Esophagus squamous epithelium (tissue), 5 donors: ENCODE results near the gene PHF23. TPM values are rescaled to one million over a fixed set of nuclear protein-coding genes. Genes with fewer than 3 reads are reported as not detected.
A peak's percentile ranks its signal among the peaks of the same experiment; 100 is the strongest.

Source experiments
- DNase-seq: peaks from one replicate; lab custom pipeline; 2025; lab: John Stamatoyannopoulos, UW
- H3K27ac ChIP-seq, 4 donors: fragments of 200-600 bp; sonication (generic); one replicate each; pipeline ENCODE4 v1.5.1; 2016 to 2019; ENCODE audit warnings: mild to moderate bottlenecking in 1 of 4
- H3K27me3 ChIP-seq, 4 donors: fragments of 200-600 bp; sonication (generic); 1 replicate in 3 of 4; 2 replicates in 1 of 4; pipeline versions ENCODE4 v1.5.1 to v1.6.0; 2017 to 2021; ENCODE audit warnings: antibody characterized with exemption in 1 of 4
- H3K36me3 ChIP-seq, 3 donors: fragments of 200-600 bp; sonication (generic); one replicate each; pipeline ENCODE4 v1.5.1; 2016 to 2019
- H3K4me1 ChIP-seq, 3 donors: fragments of 200-600 bp; sonication (generic); one replicate each; pipeline ENCODE4 v1.5.1; 2017 to 2019
- H3K4me3 ChIP-seq, 4 donors: fragments of 200-600 bp; sonication (generic); 1 replicate in 3 of 4; 2 replicates in 1 of 4; pipeline ENCODE4 v1.5.1; 2016 to 2019; ENCODE audit warnings: mild to moderate bottlenecking in 2 of 4, moderate library complexity in 1 of 4
- H3K9me3 ChIP-seq, 3 donors: fragments of 200-600 bp; sonication (generic); one replicate each; pipeline ENCODE4 v1.5.1; 2016 to 2019
- POLR2A ChIP-seq, 4 donors: fragments of 450-650 bp; IDR thresholded peaks; one replicate each; pipeline ENCODE4 v1.6.1; 2017; ENCODE audit warnings: antibody characterized with exemption in 4 of 4, mild to moderate bottlenecking in 4 of 4, moderate library complexity in 3 of 4
- WGBS, 2 donors: methylation state at CpG; one replicate each; pipeline ENCODE4 v1.1.5; 2018; 5-methylcytosine and 5-hydroxymethylcytosine counted together
- intact Hi-C: fragments of 100-400 bp; cut with DNase I; formaldehyde crosslinking; loops from one replicate; pipeline ENCODE4 v1.15.0; 2022
- total RNA-seq, 4 donors: library from RNA; depleted of rRNA; stranded (reverse); fragments of >200 nt; gene quantifications; one replicate each; pipeline ENCODE4 v1.1.0, GENCODE V29; 2016
- TF ChIP-seq, protein P1 (sequence below), 6 experiments: fragments of 450-650 bp in 4 of 6; fragments of 200-600 bp in 2 of 6; sonication (generic) in 2 of 6; IDR thresholded peaks; one replicate each; pipeline ENCODE4 v1.5.1; 2016 to 2019; ENCODE audit warnings: antibody characterized with exemption in 6 of 6, mild to moderate bottlenecking in 4 of 6, moderate library complexity in 4 of 6
- donor health status: DM: yes; HTN: yes; CAD: no.

The PHF23 gene
- total RNA-seq, 4 donors from 2014 or later, result 24.7 to 30.6 (median 27.0) TPM

DNA sequence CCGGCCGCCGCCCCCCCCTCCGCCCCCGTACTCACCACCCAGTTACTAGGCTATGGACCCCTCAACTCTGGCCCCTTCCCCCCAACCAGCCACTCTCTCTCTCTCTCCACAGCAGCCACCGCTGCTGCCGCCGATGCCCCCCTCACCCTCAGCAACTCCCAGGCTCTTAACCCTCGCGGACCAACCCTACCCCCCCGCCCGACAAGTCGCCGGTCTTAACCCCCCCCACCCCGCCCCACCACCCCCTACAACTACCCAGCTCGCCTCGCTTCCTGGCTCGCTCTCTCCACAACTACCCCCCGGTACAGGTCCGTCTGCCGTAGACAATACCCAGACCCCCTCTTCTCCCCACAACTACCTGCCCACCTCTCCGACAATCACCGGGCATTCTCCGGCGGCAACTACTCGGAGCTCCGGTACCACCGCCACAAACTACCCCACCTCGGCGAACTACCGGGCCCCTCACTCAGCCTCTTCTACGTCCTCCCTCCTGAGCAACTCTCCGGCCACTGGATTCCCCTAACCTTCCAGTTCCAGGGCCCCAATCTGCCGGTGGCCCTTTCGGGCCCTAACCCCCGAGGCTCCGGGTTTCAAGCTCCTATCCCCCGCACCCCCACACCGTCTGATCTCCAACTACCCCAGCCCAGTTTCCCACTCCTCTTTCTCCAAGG is 702 bp downstream of the PHF23 start:
- Histone ChIP-seq H3K4me3 (peak overlapping the region; percentile 97 to 99 (median 99)), H3K36me3 (peaks cover 12 to 37% (median 14%) of the 10 kb centered on the region in 3 donors), H3K27ac (peak overlapping the region; percentile 97 to 98 (median 98)), H3K27me3 (no peaks in the 10 kb centered on the region), H3K4me1 (peaks cover 40 to 65% (median 47%) of the 10 kb centered on the region in 3 donors), H3K9me3 (no peaks in the 10 kb centered on the region)
- WGBS, 2 donors, result 1 to 2% methylated on average over 20 to 31 of the region's 39 CpGs
- DNase-seq, result no peak
- intact Hi-C loops, result no loop called here
- TF ChIP-seq, protein P1, sequence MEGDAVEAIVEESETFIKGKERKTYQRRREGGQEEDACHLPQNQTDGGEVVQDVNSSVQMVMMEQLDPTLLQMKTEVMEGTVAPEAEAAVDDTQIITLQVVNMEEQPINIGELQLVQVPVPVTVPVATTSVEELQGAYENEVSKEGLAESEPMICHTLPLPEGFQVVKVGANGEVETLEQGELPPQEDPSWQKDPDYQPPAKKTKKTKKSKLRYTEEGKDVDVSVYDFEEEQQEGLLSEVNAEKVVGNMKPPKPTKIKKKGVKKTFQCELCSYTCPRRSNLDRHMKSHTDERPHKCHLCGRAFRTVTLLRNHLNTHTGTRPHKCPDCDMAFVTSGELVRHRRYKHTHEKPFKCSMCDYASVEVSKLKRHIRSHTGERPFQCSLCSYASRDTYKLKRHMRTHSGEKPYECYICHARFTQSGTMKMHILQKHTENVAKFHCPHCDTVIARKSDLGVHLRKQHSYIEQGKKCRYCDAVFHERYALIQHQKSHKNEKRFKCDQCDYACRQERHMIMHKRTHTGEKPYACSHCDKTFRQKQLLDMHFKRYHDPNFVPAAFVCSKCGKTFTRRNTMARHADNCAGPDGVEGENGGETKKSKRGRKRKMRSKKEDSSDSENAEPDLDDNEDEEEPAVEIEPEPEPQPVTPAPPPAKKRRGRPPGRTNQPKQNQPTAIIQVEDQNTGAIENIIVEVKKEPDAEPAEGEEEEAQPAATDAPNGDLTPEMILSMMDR (IDR thresholded peaks at IDR 0.05), result no peak
- TF ChIP-seq POLR2A (IDR thresholded peaks at IDR 0.05), result no peak

DNA sequence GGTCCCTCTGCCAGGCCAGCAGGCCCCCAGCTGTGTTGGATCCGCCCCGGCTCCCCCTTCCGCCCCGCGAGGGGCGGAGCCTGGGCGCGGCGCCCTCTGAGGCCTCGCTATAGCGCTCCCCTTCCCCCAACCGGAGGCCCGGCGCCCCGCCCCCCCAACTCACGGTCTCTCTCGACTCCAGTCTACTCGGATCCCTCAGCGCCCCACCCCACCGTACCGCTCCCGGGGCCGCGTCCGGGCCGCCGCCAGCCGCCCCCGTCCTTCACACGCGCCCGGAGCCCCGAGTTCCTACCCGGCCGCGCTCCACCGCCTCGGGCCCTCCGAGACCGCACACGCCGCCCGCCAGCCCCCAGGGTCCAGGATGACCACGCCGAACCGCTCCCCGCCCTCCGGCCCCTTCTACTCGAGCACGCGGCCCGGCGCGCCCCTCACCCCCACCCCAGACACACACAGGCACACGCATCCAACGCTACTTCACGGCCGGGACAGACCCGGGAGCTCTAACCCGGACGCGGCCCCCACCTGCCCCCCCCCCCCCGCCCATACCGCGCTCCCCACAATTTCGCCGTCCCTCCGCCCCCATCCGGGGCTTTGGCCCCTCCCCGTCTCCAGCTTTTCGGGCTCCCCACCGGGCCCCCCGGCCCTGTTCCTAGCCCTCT is 1.4 kb downstream of the PHF23 start:
- intact Hi-C loops, result no loop called here
- DNase-seq, result no peak
- peak overlapping the region; percentile 97 to 99 (median 99) for H3K4me3 ChIP-seq
- H3K4me1 ChIP-seq, result peaks cover 44 to 66% (median 46%) of the 10 kb centered on the region in 3 donors
- WGBS, 2 donors, result 0 to 1% methylated on average over 5 to 10 of the region's 73 CpGs
- H3K27ac ChIP-seq, result peak overlapping the region; percentile 97 to 98 (median 98)
- no peaks in the 10 kb centered on the region for H3K27me3 ChIP-seq
- TF ChIP-seq, protein P1 (IDR thresholded peaks at IDR 0.05), result no peak
- TF ChIP-seq POLR2A (IDR thresholded peaks at IDR 0.05), result peak in 1 of 4 donors; percentile 42
- H3K36me3 ChIP-seq, result peaks cover 12 to 37% (median 14%) of the 10 kb centered on the region in 3 donors
- no peaks in the 10 kb centered on the region for H3K9me3 ChIP-seq

DNA sequence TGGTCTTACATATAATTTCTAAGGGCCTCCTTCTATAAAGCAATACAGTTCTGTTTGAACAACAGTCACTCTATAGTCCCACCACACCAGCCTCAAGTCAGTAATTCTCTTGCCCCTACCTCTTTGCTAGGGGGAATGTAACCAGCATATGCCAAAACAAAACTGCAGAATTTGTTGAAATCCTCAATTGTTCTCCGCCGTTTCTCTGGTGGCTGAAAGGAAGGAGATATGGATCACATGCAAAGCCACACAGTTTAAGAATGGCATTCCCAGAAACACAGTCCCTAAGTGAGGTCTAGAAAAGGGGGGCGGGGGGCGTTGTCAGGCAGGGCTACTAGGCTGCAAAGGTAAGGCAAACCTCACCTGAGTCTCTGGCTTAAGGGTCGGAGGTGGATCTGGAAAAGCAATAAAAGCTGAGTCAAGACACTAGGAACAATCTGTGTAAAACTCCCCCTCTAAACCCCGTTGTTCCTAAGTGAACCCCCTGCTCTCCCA is 1.9 kb downstream of the PHF23 start:
- peaks cover 48 to 71% (median 52%) of the 10 kb centered on the region in 3 donors for H3K4me1 ChIP-seq
- TF ChIP-seq, protein P1 (IDR thresholded peaks at IDR 0.05), result no peak
- no peak for TF ChIP-seq POLR2A (IDR thresholded peaks at IDR 0.05)
- H3K27ac ChIP-seq, result peak overlapping the region; percentile 97 to 98 (median 98)
- intact Hi-C loops, result no loop called here
- WGBS, 2 donors, result 19 to 60% methylated on average over 2 to 5 of the region's 6 CpGs
- H3K27me3 ChIP-seq, result no peaks in the 10 kb centered on the region
- H3K4me3 ChIP-seq, result peak overlapping the region; percentile 97 to 99 (median 99)
- H3K36me3 ChIP-seq, result peaks cover 12 to 37% (median 14%) of the 10 kb centered on the region in 3 donors
- no peak for DNase-seq
- no peaks in the 10 kb centered on the region for H3K9me3 ChIP-seq

DNA sequence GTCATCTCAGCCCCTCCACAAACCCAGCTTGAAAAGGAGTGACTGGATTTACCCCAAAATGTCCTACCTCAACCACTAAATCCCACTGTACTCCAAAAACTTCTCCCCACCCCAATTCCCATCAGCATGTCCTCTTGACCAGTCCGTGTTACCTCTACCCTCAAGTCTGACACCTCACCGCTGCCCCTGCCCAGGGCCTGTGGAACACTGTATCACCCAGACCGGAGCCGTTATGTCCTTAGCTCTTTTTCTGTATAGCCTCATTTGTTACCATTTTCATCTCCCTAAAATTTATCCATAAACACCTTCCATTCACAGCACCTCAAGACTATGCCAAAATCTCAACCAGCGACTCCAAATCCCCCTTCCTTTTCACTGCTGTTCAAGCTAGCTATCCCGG is 2.4 kb downstream of the PHF23 start:
- Histone ChIP-seq H3K27ac (peak overlapping the region; percentile 97 to 98 (median 98)), H3K27me3 (no peaks in the 10 kb centered on the region), H3K4me1 (peaks cover 49 to 76% (median 55%) of the 10 kb centered on the region in 3 donors), H3K36me3 (peaks cover 12 to 37% (median 14%) of the 10 kb centered on the region in 3 donors), H3K9me3 (no peaks in the 10 kb centered on the region), H3K4me3 (peak overlapping the region in 1 of 4 donors; percentile 97)
- WGBS, 2 donors, result 84 to 86% methylated on average over 6 of the region's 6 CpGs
- no peak for TF ChIP-seq POLR2A (IDR thresholded peaks at IDR 0.05)
- TF ChIP-seq, protein P1 (IDR thresholded peaks at IDR 0.05), result no peak
- no peak for DNase-seq
- intact Hi-C loops, result no loop called here
